HG02885 (cell line): ENCODE results near the gene SASH1.
"Not testable (repeated sequence)": the region's sequence is repeated elsewhere in the genome, so short reads cannot be mapped to it uniquely, and the experiment has no call there.

Experiments
- ATAC-seq: cut with Tn5 transposase; IDR thresholded peaks from one replicate; pipeline ENCODE4 v1.9.1; 2021; ENCODE audit warnings: mild to moderate bottlenecking; ENCODE audit not compliant: unreplicated experiment, poor library complexity

Gene SASH1

DNA sequence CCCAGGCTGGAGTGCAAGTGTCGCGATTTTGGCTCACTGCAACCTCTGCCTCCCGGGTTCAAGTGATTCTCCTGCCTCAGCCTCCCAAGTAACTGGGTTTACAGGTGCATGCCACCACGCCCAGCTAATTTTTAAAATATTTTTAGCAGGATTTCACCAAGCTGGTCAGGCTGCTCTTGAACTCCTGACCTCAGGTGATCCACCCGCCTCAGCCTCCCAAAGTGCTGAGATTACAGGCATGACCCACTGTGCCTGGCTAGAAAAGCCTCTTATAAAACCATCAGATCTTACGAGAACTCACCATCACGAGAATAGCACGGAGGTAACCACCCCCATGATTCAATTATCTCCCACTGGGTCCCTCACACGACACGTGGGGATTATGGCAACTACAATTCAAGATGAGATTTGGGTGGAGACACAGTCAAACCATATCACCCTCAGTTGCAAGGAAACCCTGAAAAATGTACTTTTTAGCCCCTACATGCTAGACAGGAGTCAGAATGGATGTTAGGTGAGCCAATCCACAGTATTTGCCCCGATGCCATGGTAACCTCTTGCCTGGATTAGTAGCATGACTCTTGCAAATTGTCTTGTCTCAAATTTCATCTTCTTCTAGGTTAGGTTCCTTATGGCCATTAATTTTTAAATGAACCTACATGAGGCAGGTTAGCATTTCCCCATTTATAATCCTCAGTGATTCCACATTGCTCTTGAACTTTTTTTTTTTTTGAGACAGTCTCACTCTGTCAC is 17.1 kb upstream of the SASH1 start:
- no peak for ATAC-seq

DNA sequence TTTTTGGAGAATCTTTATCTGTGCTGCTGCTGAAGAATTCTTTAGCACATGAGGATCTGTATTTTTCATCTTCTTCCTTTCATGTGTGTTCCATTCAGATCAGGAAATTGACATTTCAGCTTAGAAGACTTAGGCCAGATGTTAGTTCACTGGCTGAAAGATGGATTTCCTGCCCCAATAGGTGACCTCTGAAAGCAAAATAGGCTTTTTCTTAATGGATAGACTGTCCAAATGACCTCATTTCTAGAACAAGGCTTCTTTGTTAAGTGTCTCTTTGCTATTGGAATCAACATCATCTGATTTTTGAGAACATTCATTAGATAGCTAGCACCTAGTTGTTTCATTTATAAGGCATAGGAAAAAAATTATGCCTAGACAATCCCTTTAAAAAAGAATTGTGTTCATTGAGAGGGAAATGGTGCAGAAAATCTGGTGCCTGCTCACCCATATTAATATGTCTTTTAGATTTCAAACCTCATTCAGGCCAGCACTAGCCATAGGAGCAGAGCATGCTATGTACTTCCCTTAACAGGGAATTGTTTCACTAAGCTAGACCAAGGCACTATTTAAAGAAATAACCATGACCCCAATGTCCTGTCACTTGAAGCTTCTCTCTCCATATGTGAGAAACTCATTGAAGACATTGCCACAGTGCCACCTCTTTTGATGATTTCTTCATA is 13.6 kb upstream of the SASH1 start:
- ATAC-seq, result no peak

DNA sequence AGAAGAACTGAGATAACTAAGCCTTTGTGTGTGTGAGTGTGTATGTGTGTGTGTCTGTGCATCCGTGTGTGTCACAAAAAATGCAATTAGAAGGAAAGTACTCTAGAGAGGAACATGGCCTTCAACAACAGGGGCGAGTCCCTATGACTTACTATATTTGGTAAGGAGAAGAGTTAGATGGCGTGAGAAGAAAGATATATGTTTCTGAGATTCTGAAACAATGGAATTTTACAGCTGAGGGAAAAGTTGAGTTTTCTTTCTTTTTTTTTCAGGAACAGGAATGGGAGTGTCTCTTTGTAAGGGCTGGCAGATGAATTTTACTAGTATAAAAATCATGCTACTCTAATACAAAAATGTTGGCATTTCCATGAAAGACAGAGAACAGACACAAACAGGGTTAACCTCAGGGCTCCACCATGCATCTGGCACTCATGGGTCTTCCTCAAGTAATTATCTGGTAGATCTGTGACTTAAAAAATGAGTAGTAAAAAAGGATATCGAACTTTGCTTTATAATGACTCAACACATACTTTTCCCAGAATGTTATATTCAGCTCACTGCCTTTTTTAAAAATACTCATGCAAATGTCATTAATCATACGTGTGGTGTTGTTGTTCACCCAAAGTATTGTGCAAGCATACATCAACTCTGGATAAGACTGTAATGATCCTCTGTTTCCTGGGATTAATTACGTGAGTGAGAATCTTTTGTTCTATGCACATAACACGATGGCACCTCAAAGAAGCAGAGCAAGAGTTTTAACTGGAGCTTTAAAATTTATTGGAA is 12.8 kb upstream of the SASH1 start:
- ATAC-seq, result no peak

DNA sequence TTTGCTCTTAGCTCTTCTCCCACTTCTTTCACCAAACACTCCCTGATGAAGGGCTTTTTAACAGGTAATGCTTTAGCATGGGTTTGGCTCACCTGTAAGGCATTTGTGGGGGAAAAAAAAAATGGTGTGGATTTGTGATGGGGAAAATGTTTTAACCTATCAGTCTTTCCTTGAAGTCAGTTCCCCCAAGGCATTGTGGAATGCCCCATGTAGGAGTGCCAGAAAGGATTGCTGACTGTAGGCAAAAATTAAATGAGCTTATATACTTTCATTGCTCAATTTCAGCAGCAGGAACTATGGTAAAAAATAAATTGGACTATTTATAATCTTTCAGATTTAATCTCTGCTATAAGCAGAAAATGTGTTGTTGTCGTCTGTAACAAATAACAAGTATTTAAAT is 10.6 kb upstream of the SASH1 start:
- ATAC-seq, result no peak

DNA sequence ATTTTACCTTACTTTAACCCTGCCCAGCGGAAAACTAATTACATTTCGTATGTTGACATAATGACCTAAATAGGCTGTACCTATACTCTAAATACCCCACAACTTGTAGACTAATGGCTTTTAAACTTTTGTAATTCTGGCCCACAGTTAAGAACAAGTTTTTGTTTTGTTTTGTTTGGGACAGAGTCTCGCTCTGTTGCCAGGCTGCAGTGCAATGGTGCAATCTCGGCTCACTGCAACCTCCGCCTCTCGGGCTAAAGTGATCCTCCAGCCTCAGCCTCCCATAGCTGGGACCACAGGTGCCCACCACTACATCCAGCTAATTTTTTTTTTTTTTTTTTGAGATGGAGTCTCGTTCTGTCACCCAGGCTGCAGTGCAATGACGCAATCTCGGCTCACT is 5.7 kb upstream of the SASH1 start:
- no peak for ATAC-seq

DNA sequence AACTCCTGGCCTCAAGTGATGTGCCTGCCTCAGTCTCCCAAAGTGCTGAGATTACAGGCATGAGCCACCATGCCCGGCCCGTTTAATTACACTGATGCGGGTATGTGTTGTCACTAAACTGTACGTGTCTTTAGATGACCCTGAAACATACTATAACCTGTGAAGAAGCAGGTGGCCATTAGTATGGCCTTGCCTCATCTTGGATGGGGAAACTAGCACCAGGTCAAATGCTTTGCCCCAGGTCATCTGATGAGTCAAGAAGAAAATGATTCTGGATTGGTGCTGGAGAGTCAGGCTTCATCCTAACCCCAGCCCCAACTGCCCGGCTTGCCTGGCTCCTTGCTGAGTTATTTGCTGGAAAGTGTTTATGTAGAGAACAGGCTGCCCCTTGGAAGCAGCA is 2.9 kb upstream of the SASH1 start:
- ATAC-seq, result no peak

DNA sequence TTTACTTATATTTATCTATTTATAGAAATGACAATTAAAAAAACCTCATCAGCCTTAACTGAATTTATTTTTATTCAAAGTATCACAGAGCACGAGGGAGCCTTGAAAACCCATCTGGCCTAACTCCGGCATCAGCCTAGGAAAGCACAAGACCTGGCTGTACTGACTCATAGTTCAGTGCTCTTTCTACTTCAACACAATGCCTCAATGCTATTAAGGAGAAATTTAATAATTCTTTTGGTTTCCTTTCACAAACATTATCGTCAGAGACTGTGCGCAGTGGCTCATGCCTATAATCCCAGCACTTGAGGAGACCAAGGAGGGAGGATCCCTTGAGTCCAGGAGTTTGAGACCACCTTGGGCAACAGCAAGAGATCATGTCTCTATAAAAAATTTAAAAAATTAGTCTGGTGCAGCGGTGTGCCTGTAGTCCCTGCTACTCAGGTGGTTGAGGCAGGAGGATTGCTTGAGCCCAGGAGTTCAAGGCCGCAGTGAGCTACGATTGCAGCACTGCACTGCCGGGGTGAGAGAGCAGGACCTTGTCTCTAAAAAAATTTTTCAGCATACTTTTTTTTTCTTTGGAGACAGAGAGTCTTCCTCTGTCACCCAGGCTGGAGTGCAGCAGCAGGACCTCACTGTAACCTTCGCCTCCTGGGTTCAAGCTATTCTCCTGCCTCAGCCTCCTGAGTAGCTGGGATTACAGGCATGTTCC is 1.9 kb upstream of the SASH1 start:
- ATAC-seq, result no peak

DNA sequence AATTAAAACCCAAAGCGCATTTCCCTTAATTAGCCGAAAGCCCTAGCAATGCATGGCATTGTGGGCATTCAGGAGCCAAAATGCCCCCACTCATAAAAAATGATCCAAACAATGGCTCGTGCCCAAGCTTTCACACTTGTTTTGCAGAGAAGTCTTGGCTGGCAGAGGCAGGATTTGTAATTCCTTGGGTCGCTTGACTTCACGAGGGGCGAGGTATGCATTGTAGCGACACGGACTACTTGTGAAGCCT is 613 bp upstream of the SASH1 start:
- no peak for ATAC-seq

DNA sequence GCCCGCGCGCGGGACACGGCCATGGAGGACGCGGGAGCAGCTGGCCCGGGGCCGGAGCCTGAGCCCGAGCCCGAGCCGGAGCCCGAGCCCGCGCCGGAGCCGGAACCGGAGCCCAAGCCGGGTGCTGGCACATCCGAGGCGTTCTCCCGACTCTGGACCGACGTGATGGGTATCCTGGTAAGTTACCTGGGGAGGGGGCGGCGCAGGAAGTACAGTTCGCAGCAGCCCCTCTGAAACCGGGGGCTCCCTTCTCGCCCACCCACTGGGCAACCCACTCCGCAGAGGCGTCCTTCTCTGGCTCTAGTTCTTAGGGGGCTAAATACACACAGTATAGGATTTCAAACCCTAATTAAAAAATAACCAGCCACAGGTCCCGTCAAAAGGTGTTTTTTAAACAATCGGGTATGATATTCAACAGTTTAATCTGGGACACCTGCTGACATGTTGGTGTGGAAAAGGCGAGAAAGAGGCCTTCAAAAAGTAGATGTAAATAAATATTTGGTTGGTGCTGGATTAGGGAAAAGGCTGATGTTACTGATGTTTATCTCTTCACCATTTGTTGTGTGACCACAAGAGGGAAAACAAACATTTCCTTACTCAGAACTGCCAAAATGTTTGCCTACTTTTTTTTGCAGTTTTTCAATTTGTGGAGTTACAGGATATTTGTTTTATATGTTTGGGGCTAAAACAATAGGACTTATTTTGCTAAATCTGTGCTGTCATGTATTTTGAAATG is 577 bp downstream of the SASH1 start:
- no peak for ATAC-seq

DNA sequence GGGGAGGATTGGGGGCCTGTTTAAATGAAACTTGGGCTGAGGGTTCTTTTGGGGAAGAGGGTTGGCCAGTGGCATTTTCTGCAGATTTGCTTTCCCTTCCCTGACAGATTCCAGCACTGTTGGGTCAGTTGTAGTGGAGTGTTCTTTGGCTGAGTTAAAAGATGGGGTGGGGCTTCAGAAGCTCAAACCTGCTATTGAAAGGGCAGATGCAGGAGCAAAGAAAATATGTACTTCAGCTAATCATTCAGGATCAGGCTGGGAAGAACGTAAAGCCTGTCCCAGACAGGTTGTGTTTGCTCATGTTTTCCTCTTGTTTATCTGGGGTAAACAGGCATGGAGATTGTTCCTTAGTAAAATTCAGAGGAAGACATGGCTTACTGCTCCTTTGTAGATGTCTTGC is 2.5 kb downstream of the SASH1 start:
- no peak for ATAC-seq

DNA sequence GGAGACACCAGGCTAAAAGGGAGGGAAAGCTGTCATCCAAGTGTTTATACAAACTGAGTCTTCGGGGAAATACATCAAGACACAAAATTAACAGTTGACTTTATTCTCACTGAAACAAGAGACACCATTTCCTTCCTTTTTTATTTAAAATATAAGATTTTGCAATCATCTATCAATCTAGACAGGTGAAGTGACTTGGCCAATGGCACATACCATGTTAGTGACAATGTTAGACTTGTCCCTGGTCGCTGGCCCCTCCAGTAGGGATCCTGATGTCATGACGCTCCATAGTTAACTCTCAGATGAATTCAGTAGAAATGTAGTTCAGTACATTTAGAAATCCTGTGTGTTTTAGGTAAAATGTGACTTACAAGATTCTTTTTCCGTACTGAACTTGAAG is 2.9 kb downstream of the SASH1 start:
- ATAC-seq, result no peak

DNA sequence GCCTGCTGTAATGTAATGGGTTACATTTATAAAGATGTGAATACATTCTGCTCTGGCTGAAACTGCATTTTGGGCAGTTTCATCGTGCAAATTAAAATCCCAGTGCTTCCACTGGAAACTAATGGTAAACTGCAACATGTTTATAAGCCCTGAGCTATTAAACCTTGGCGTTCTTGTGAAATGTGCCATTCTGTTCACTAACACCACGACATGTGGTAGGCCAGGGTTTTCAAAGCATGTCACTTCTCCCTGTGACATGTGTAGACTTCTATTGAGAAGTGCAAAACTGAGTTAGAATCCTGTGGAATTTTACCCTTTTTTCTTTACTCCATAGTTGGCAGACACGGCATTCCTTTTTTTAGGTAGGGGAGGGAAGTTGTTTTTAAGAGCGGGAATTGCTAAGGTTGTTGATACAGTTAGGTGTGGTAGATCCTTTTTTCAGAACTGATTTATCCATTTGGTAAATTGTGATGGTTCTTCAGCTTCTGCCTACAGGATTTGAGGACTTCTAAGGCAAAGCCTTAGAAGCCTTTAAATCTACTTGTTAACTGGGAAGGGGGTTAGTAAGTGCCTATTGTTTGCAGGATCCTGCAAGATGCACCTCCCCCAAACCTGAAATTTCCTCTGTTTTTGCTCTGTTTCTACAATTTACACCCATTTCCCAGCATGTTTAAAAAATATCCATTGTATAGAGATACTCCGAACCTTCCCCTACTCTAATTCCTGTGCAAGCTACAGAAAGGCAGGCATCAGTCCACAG is 4.2 kb downstream of the SASH1 start:
- ATAC-seq, result no peak

DNA sequence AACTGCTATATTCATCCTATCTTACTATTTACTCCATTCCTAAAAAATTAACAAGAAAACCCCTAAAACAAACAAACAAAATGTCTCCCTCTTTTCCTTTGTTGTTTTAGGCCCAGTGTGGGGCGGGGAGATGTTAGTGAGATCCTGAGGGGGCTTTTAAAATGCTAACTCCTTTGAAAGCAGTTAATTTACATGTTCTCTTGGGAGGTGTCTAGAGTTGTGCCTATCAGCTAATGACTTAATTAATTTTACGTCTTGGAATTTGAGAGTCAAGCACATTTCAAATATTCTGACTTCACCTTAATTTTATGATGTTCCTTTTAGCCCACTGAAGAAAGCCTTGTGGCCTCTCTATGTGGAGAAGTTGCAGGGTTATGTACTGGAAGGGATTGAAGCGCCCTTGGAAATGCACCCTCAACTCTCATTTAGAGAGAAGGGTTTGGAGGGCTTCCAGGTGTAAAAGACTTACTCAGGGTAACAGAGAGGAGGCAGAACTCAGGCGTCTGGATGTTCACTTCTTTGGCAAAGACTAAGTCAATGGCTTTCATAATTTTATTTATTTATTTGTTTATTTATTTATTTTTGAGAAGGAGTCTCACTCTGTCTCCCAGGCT is 4.9 kb downstream of the SASH1 start:
- no peak for ATAC-seq

DNA sequence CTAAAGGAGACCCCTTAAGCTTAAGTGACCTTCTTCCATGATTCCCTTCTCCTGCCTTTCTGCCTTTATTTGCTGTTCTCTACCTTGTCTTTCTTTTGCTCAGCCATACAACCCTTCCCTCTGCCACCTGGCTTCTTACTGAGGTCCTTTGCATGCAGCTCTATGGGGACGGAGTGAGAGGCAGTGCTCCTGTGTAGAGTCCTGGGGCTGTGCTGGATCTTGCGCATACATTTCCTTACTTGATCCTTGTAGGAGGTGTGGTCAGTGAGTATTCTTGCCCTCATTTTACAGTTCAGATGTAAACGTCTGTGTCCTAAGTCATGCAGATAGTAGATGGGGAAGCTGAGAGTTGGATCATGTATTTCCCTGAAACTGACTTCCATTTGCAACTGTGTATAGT is 5.7 kb downstream of the SASH1 start:
- ATAC-seq, result no peak

DNA sequence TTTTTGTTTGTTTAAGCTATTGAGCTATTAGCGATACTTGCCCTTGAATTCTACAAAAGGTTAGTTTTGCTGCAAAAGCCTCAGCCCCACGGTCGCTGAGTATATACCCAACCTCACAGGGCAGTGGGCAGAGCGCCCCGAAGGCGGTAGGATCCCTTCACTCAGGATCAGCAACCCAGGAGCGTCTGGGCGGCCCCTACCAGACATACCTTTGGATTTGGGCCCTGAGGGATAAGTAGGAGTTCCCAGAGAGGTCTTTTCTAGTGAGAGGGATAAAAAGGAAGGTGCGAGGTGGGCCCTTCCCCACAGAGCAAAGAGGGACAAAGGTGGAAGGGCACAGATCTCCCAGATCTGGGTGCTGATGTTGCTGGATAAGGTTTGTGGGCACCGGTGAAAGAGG is 6.1 kb downstream of the SASH1 start:
- ATAC-seq, result no peak

DNA sequence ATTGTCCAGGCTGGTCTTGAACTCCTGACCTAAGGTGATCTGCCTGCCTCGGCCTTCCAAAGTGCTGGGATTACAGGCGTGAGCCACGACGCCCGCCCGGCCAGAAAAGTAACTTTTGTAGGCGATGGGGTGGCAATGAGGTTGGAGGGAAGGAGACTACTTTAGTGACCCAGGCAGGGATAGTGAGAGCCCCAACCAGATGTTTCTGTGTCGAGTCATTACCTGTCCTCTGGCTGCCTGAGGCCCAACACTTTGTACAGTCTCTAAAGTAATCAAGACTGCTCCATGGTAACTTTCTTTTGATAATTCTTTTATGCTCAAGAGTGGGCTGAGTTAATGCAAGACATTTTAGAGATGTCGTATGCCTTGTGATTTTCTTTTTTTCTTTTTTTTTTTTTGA is 6.8 kb downstream of the SASH1 start:
- no peak for ATAC-seq

DNA sequence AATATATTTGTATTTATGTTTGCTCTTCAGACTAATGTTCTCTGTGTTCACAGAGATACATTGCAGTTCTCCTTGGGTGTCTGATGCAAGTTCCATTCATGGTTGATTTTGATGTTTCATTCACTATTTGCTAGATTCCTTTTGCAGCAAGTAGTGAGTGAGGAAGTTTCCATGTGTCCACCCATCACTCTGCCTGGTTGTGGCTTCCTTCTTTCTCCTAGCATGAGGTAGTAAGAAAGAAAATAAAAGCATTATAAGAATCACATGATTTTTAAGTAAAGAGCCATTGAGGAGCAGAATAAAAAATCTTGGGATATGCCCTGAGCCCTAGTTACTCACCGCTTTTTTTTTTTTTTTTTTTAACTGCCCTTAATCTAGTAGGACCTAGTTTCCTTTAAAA is 8.7 kb downstream of the SASH1 start:
- ATAC-seq, result no peak

DNA sequence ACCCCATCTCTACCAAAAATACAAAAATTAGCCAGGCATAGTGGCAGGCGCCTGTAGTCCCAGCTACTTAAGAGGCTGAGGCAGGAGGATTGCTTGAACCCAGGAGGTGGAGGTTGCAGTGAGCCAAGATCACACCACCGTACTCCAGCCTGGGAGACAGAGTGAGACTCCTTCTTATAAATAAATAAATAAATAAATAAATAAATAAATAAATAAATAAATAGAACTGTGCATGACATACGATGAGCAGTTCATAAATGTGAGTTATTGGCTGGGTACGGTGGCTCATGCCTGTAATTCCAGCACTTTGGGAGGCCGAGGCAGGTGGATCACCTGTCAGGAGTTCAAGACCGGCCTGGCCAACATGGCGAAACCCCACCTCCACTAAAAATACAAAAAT is 9.8 kb downstream of the SASH1 start:
- ATAC-seq, result not testable (repeated sequence)

DNA sequence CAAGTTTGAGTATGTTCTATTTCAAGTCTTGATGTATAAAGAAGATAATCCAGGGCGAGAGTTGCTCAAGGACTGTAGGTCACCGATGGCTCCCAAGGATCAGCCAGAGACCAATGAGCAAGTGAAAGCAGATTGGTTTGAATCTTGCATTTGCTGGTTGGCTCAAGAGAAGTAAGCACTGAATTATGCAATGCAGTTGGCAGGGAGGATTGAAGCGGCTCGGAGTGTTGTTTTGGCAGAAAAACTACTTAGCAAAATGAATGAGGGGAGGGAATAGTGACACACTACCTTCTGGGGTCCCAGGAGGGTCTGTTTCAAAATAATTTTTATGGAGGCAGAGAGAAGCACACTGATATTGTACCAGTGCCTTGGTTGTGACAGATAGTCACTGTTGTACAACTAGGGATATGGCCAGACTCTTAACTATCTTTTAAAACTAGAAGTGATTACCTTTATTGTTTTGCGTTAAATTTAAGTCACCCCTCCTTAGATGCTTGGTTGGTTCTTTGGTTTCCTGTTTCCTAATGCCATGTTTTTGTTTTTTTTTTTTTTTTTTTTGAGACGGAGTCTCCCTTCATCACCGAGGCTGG is 15.7 kb downstream of the SASH1 start:
- ATAC-seq, result no peak
